ENCODE measurements around the gene KCNIP3.
A peak's percentile ranks its signal among the peaks of the same experiment; 100 is the strongest.

- peak; percentile 94 for TF ChIP-seq CTCF (IDR thresholded peaks at IDR 0.05; ENCODE audit: borderline replicate concordance, extremely low read depth, low read length, poor library complexity, severe bottlenecking)
- no peak for TF ChIP-seq EZH2 (IDR thresholded peaks at IDR 0.05; ENCODE audit: borderline replicate concordance, low read depth, low read length, severe bottlenecking)
Observed at GRCh38 chr2:95389245-95390119, 92.3 kb downstream of the KCNIP3 start.
